ENCODE data around the gene ALPP.
"Not testable (repeated sequence)": the region's sequence is repeated elsewhere in the genome, so short reads cannot be mapped to it uniquely, and the experiment has no call there.

Gene ALPP

GRCh38 chr2:232372231-232373208 is 6.0 kb upstream of the ALPP start:
- Mint-ChIP-seq H3K9me3 (no peaks in the 10 kb centered on the region), H3K27me3 (no peaks in the 10 kb centered on the region), H3K4me3 (no peak overlapping the region), H3K27ac (ENCODE audit: low read depth) (no peak overlapping the region), H3K4me1 (no peaks in the 10 kb centered on the region), H3K36me3 (ENCODE audit: insufficient read depth) (no peaks in the 10 kb centered on the region)
- ATAC-seq (replicated peaks; ENCODE audit: extremely low read depth, poor library complexity, severe bottlenecking) (no peak), DNase-seq (ENCODE audit: low spot score in 2 of 2) (no peak)

- Mint-ChIP-seq H3K4me3 (no peak overlapping the region), H3K36me3 (ENCODE audit: insufficient read depth) (no peaks in the 10 kb centered on the region), H3K27ac (ENCODE audit: low read depth) (no peak overlapping the region), H3K27me3 (no peaks in the 10 kb centered on the region), H3K9me3 (no peaks in the 10 kb centered on the region), H3K4me1 (no peaks in the 10 kb centered on the region)
- DNase-seq (ENCODE audit: low spot score in 2 of 2): no peak
- ATAC-seq (replicated peaks; ENCODE audit: extremely low read depth, poor library complexity, severe bottlenecking): no peak
Measured at GRCh38 chr2:232374356-232374755, 4.2 kb upstream of the ALPP start.

GRCh38 chr2:232375164-232375563 is 3.4 kb upstream of the ALPP start:
- Mint-ChIP-seq H3K27ac (ENCODE audit: low read depth) (no peak overlapping the region), H3K4me1 (no peaks in the 10 kb centered on the region), H3K9me3 (no peaks in the 10 kb centered on the region), H3K4me3 (no peak overlapping the region), H3K36me3 (ENCODE audit: insufficient read depth) (no peaks in the 10 kb centered on the region), H3K27me3 (no peaks in the 10 kb centered on the region)
- DNase-seq (ENCODE audit: low spot score in 2 of 2) (no peak), ATAC-seq (replicated peaks; ENCODE audit: extremely low read depth, poor library complexity, severe bottlenecking) (no peak)

DNA sequence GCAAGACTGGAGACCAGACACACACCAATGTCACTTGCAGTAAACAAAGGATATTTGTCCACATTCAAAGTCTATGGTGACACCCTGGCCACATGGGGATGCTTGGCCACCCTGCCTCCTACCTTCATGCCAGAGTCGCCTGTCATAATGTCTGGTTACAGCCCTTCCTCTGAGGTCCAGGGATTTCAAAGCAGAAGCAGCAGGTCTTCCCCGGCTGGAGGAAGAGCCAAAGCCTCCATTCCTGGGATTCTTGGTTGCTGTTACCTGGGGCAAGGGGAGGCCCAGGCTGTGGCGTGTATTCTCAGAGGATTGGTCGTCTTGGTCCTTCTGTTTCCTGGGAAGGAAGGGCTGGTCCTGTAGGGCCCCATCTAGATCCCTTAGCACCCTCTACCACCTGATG is 2.3 kb upstream of the ALPP start:
- ATAC-seq (replicated peaks; ENCODE audit: extremely low read depth, poor library complexity, severe bottlenecking) (no peak), DNase-seq (ENCODE audit: low spot score in 2 of 2) (no peak)
- Mint-ChIP-seq H3K9me3 (no peaks in the 10 kb centered on the region), H3K36me3 (ENCODE audit: insufficient read depth) (no peaks in the 10 kb centered on the region), H3K4me1 (no peaks in the 10 kb centered on the region), H3K4me3 (no peak overlapping the region), H3K27me3 (no peaks in the 10 kb centered on the region), H3K27ac (ENCODE audit: low read depth) (no peak overlapping the region)

DNA sequence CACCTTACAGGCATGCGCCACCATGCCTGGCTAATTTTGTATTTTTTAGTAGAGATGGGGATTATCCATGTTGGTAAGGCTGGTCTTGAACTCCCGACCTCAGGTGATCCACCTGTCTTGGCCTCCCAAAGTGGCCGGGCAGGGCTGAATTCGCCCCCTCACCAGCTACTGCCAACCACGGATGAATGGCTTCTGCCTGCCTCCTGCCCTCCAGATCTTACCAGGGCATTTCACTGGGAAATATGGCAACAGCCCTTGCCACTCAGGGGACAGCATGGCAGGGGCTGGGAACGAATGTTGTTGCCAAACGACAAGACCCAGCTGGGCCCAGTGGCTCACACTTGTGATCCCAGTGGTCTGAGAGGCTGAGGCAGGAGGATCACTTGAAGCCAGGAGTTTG is 1.8 kb upstream of the ALPP start:
- no peak for ATAC-seq (replicated peaks; ENCODE audit: extremely low read depth, poor library complexity, severe bottlenecking)
- no peaks in the 10 kb centered on the region for H3K4me1 Mint-ChIP-seq

DNA sequence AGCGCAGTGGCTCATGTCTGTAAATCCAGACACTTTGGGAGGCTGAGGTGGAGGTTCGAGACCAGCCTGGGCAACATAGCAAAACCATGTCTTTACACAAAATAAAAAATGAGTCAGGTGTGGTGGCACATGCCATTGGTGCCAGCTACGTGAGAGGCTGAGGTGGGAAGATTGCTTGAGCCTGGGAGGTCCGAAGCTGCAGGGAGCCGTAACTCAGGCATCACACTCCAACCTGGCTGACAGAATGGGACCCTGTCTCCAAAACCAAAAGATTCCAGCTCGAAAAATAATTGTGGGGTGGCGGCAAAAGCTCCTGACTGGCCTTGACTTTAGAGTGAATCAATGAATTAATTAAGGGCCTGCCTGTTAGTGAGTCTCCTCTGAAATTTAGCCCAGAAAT is 1.2 kb upstream of the ALPP start:
- H3K27ac Mint-ChIP-seq (ENCODE audit: low read depth): no peak overlapping the region
- ATAC-seq (replicated peaks; ENCODE audit: extremely low read depth, poor library complexity, severe bottlenecking): no peak
- no peaks in the 10 kb centered on the region for H3K36me3 Mint-ChIP-seq (ENCODE audit: insufficient read depth)
- no peak overlapping the region for H3K4me3 Mint-ChIP-seq
- peaks cover 6% of the 10 kb centered on the region for H3K27me3 Mint-ChIP-seq
- DNase-seq (ENCODE audit: low spot score in 2 of 2): no peak
- H3K4me1 Mint-ChIP-seq: no peaks in the 10 kb centered on the region
- no peaks in the 10 kb centered on the region for H3K9me3 Mint-ChIP-seq

More for the DNA sequence above, 1.8 kb upstream of the ALPP start:
- Mint-ChIP-seq H3K4me3 (no peak overlapping the region), H3K9me3 (no peaks in the 10 kb centered on the region), H3K27ac (ENCODE audit: low read depth) (no peak overlapping the region), H3K36me3 (ENCODE audit: insufficient read depth) (no peaks in the 10 kb centered on the region), H3K27me3 (peaks cover under 1% of the 10 kb centered on the region)
- no peak for DNase-seq (ENCODE audit: low spot score in 2 of 2)

DNA sequence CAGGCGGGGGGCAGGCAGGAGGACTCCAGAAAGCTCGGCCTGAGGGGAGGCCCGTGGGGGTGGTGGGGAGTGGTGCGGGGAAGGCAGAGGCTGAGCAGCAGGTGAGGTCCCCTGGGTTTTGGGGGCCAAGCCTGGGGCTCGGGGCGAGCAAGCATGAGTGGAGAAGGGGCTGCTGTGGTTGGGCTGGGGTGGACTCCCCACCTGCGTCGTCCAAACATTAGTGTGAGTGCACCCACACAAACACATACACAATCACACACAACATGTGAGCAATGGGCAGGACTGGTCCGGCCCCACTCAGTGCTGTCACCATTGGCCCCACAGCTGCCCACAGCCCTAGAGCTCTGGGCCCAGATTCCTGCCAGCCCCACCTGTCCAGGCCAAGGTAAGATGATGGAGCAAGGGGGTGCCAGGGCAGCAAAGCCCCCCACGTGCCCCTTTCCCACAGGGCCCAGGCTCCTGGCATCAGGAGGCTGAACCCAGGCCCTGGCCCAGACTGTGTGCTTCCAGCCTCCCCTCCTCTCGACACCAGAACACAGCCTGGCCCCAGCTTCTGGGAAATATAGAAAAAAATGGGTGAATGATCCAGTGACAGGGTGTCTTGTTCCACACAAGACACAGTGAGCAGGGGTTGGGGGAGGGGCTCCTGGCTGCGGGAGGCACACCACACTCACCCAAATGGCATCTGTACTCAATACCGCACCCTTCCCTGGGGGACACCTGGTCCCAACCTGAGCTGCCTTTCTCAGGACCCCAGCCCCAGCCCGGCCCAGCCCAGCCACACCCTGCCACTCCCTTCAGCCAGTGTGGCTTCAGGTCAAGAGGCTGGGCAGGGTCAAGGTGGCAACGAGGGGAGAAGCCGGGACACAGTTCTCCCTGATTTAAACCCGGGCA is 463 bp upstream of the ALPP start:
- no peak for ATAC-seq (replicated peaks; ENCODE audit: extremely low read depth, poor library complexity, severe bottlenecking)
- no peak for DNase-seq (ENCODE audit: low spot score in 2 of 2)
- H3K36me3 Mint-ChIP-seq (ENCODE audit: insufficient read depth): no peaks in the 10 kb centered on the region
- H3K4me1 Mint-ChIP-seq: no peaks in the 10 kb centered on the region
- H3K9me3 Mint-ChIP-seq: no peaks in the 10 kb centered on the region
- peaks cover 14% of the 10 kb centered on the region for H3K27me3 Mint-ChIP-seq
- H3K27ac Mint-ChIP-seq (ENCODE audit: low read depth): no peak overlapping the region
- H3K4me3 Mint-ChIP-seq: no peak overlapping the region

DNA sequence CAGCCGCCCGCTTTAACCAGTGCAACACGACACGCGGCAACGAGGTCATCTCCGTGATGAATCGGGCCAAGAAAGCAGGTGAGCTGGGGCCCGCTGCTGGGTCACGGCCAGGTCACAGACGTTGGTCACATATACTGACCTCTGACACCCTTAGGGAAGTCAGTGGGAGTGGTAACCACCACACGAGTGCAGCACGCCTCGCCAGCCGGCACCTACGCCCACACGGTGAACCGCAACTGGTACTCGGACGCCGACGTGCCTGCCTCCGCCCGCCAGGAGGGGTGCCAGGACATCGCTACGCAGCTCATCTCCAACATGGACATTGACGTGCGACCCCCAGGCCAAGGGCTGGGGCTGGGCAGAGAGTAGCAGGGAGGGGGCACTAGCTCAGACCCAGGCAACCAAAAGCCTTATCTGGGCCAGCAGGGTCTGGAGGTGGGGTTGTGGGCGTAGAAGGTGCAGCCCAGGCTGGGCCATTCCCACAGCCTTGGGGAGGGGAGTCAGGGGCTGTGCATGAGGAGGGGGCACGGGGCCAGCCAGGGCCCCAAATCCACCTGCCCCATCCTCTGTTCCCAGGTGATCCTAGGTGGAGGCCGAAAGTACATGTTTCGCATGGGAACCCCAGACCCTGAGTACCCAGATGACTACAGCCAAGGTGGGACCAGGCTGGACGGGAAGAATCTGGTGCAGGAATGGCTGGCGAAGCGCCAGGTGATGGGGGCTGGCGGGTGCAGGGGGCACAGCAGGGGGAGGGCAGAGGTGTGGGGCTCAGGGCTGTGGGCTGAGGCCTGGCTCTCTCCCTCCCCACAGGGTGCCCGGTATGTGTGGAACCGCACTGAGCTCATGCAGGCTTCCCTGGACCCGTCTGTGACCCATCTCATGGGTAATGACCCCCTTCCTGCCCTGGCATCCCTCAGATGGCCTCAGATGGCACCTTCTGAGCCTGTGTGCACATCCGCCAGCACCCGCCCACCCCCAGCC is 1.3 kb downstream of the ALPP start:
- H3K27me3 Mint-ChIP-seq: peaks cover 25% of the 10 kb centered on the region
- not testable (repeated sequence) for ATAC-seq (replicated peaks; ENCODE audit: extremely low read depth, poor library complexity, severe bottlenecking); DNase-seq (ENCODE audit: low spot score in 2 of 2); H3K4me3 Mint-ChIP-seq; H3K36me3 Mint-ChIP-seq (ENCODE audit: insufficient read depth); H3K9me3 Mint-ChIP-seq; H3K27ac Mint-ChIP-seq (ENCODE audit: low read depth); H3K4me1 Mint-ChIP-seq

DNA sequence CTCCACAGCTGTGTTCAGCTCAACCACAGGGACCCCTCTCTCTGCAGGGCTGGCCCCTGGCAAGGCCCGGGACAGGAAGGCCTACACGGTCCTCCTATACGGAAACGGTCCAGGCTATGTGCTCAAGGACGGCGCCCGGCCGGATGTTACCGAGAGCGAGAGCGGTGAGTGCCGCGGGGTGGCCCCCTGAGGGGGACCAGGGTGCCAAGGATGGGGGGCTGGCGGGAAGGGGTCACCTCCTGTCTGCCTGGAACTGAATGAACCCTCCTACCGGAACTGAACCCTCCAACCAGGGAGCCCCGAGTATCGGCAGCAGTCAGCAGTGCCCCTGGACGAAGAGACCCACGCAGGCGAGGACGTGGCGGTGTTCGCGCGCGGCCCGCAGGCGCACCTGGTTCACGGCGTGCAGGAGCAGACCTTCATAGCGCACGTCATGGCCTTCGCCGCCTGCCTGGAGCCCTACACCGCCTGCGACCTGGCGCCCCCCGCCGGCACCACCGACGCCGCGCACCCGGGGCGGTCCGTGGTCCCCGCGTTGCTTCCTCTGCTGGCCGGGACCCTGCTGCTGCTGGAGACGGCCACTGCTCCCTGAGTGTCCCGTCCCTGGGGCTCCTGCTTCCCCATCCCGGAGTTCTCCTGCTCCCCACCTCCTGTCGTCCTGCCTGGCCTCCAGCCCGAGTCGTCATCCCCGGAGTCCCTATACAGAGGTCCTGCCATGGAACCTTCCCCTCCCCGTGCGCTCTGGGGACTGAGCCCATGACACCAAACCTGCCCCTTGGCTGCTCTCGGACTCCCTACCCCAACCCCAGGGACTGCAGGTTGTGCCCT is 2.9 kb downstream of the ALPP start:
- H3K27ac Mint-ChIP-seq (ENCODE audit: low read depth); DNase-seq (ENCODE audit: low spot score in 2 of 2); H3K4me3 Mint-ChIP-seq; ATAC-seq (replicated peaks; ENCODE audit: extremely low read depth, poor library complexity, severe bottlenecking); H3K9me3 Mint-ChIP-seq; H3K4me1 Mint-ChIP-seq; H3K36me3 Mint-ChIP-seq (ENCODE audit: insufficient read depth): not testable (repeated sequence)
- peaks cover 40% of the 10 kb centered on the region for H3K27me3 Mint-ChIP-seq

DNA sequence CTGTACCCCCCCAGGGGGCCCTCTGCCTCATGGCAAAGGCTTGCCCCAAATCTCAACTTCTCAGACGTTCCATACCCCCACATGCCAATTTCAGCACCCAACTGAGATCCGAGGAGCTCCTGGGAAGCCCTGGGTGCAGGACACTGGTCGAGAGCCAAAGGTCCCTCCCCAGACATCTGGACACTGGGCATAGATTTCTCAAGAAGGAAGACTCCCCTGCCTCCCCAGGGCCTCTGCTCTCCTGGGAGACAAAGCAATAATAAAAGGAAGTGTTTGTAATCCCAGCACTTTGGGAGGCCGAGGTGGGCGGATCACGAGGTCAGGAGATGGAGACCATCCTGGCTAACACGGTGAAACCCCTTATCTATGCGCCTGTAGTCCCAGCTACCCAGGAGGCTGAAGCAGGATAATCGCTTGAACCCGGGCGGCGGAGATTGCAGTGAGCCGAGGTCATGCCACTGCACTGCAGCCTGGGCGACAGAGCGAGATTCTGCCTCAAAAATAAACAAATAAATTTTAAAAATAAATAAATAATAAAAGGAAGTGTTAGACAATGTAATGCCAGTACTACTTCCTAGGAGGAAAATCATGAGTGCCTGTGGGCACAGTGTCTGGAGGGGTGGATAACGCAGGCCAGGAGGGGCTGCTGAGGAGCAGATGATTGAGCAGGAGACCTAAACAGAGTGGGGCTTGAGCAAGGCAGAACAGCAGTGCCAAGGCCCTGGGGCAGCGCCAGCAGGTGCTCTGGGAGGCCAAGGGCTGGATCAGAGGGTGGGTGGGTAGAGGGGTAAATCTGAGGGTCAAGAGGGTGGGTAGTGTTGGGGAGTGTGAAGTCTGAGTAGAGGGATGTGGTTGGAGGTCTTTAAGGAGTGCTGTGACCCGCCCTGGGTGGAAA is 4.0 kb downstream of the ALPP start:
- H3K27me3 Mint-ChIP-seq: peaks cover 45% of the 10 kb centered on the region
- H3K4me3 Mint-ChIP-seq: no peak overlapping the region
- no peak overlapping the region for H3K27ac Mint-ChIP-seq (ENCODE audit: low read depth)
- no peaks in the 10 kb centered on the region for H3K4me1 Mint-ChIP-seq
- no peak for DNase-seq (ENCODE audit: low spot score in 2 of 2)
- no peaks in the 10 kb centered on the region for H3K9me3 Mint-ChIP-seq
- ATAC-seq (replicated peaks; ENCODE audit: extremely low read depth, poor library complexity, severe bottlenecking): no peak
- peaks cover 4% of the 10 kb centered on the region for H3K36me3 Mint-ChIP-seq (ENCODE audit: insufficient read depth)

GRCh38 chr2:232384466-232384865 is 5.9 kb downstream of the ALPP start:
- ATAC-seq (replicated peaks; ENCODE audit: extremely low read depth, poor library complexity, severe bottlenecking): no peak
- H3K27me3 Mint-ChIP-seq: peaks cover 53% of the 10 kb centered on the region

More at GRCh38 chr2:232384466-232384865, 5.9 kb downstream of the ALPP start:
- no peak overlapping the region for H3K4me3 Mint-ChIP-seq
- H3K27ac Mint-ChIP-seq (ENCODE audit: low read depth): no peak overlapping the region
- H3K4me1 Mint-ChIP-seq: no peaks in the 10 kb centered on the region
- H3K36me3 Mint-ChIP-seq (ENCODE audit: insufficient read depth): peaks cover 4% of the 10 kb centered on the region
- no peak for DNase-seq (ENCODE audit: low spot score in 2 of 2)
- no peaks in the 10 kb centered on the region for H3K9me3 Mint-ChIP-seq

Data from central memory CD8-positive, alpha-beta T cell (primary cell).